ENCODE results near the gene ULK4.

DNA sequence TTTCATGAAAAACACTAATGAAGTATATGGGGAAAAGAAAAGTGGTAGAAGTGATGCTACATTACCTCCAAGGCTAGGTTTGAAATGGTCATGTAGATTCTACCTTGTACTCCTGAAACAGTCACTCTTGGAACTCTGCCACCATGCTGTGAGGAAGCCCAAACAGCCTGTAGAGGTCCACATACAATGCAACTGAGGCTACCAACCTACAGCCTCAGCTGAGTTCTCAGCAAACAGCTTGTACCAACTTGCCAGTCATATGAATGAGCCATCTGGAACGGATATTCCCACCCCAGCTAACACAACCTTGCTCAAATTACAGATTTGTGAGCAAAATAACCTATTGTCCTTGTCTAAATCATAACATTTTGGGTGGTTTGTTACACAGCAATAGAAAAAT lies 193.5 kb downstream of the ULK4 start:
- TF ChIP-seq CTCF (IDR thresholded peaks at IDR 0.05; ENCODE audit: insufficient read depth, low read length, poor library complexity, severe bottlenecking): no peak
- no peak for TF ChIP-seq EZH2phosphoT487 (conservative IDR thresholded peaks at IDR 0.05; ENCODE audit: low read length)

Data from SU-DHL-6 (cell line).